NT2/D1 (cell line): Measurements from ENCODE around the gene RCAN2.

ENCODE experiments used
- YY1 ChIP-seq: IDR thresholded peaks from 2 replicates; pipeline ENCODE4 v1.6.1; 2011; ENCODE audit not compliant: insufficient read length, insufficient read depth
- ZNF274 ChIP-seq: IDR thresholded peaks from 2 replicates; pipeline ENCODE4 v1.6.1; 2011; ENCODE audit warnings: mild to moderate bottlenecking, low read depth, low read length

DNA sequence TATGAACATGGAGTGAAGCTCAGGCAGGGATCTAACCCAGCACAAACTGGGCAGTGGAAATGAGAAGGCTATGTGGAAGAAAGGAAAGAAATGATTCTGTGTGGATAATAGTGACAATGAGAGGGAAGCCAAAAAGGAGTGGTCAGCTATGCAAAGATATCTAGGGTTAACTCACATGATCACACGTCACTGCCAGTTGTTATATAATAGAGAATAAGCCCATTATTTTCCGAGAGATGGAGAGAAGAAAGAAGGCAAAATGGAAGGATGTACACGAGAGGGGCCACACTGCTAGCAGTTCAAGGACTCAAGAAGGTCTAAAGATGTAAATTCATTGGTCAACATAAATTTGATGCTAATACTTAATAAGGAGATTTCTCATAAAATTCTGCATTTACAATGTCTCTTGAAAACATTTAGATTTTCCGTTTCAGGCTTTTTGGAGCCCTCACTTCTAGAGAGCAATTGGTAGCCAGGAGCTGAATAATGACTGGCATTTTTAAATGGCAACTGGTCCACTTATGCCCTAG, 18.8 kb upstream of the RCAN2 start:
- TF ChIP-seq YY1: no peak
- no peak for TF ChIP-seq ZNF274
